ENCODE measurements around the gene SUN1.
"Not testable (repeated sequence)": the region's sequence is repeated elsewhere in the genome, so short reads cannot be mapped to it uniquely, and the experiment has no call there.

The SUN1 gene

GRCh38 chr7:794207-794606 lies 38.1 kb upstream of the SUN1 start:
- Histone ChIP-seq H3K27ac (ENCODE audit: low read depth, low read length, severe bottlenecking) (no peak overlapping the region), H3K36me3 (ENCODE audit: control insufficient read depth, insufficient read depth, low read length) (peaks cover 6% of the 10 kb centered on the region), H3K4me1 (ENCODE audit: control insufficient read depth, insufficient read depth, low read length, poor library complexity, severe bottlenecking) (no peaks in the 10 kb centered on the region), H3K9me3 (ENCODE audit: control insufficient read depth, low read length) (no peaks in the 10 kb centered on the region), H3K4me3 (ENCODE audit: extremely low read depth, insufficient read depth, low read length, poor library complexity, severe bottlenecking) (no peak overlapping the region)
- 89 to 100% methylated on average over 5 of the region's 5 CpGs for WGBS, 2 experiments (ENCODE audit: insufficient coverage in 2 of 2)

GRCh38 chr7:794671-795329 lies 37.5 kb upstream of the SUN1 start:
- no peak overlapping the region for H3K27ac ChIP-seq (ENCODE audit: low read depth, low read length, severe bottlenecking)
- no peaks in the 10 kb centered on the region for H3K9me3 ChIP-seq (ENCODE audit: control insufficient read depth, low read length)
- 96 to 97% methylated on average over 26 to 29 of the region's 31 CpGs for WGBS, 2 experiments (ENCODE audit: insufficient coverage in 2 of 2)
- H3K4me1 ChIP-seq (ENCODE audit: control insufficient read depth, insufficient read depth, low read length, poor library complexity, severe bottlenecking): no peaks in the 10 kb centered on the region
- no peak overlapping the region for H3K4me3 ChIP-seq (ENCODE audit: extremely low read depth, insufficient read depth, low read length, poor library complexity, severe bottlenecking)
- peaks cover under 1% of the 10 kb centered on the region for H3K36me3 ChIP-seq (ENCODE audit: control insufficient read depth, insufficient read depth, low read length)

GRCh38 chr7:796434-797169 lies 35.7 kb upstream of the SUN1 start:
- 83 to 100% methylated on average over 1 of the region's 10 CpGs for WGBS, 2 experiments (ENCODE audit: insufficient coverage in 2 of 2)

GRCh38 chr7:798921-799470 lies 33.3 kb upstream of the SUN1 start:
- Histone ChIP-seq H3K4me1 (ENCODE audit: control insufficient read depth, insufficient read depth, low read length, poor library complexity, severe bottlenecking) (no peaks in the 10 kb centered on the region), H3K36me3 (ENCODE audit: control insufficient read depth, insufficient read depth, low read length) (no peaks in the 10 kb centered on the region), H3K4me3 (ENCODE audit: extremely low read depth, insufficient read depth, low read length, poor library complexity, severe bottlenecking) (no peak overlapping the region), H3K9me3 (ENCODE audit: control insufficient read depth, low read length) (no peaks in the 10 kb centered on the region), H3K27ac (ENCODE audit: low read depth, low read length, severe bottlenecking) (no peak overlapping the region)
- WGBS, 2 experiments (ENCODE audit: insufficient coverage in 2 of 2): 92 to 97% methylated on average over 8 to 11 of the region's 12 CpGs

More at GRCh38 chr7:796434-797169, 35.7 kb upstream of the SUN1 start:
- not testable (repeated sequence) for H3K27ac ChIP-seq (ENCODE audit: low read depth, low read length, severe bottlenecking); H3K9me3 ChIP-seq (ENCODE audit: control insufficient read depth, low read length); H3K4me3 ChIP-seq (ENCODE audit: extremely low read depth, insufficient read depth, low read length, poor library complexity, severe bottlenecking); H3K4me1 ChIP-seq (ENCODE audit: control insufficient read depth, insufficient read depth, low read length, poor library complexity, severe bottlenecking); H3K36me3 ChIP-seq (ENCODE audit: control insufficient read depth, insufficient read depth, low read length)

GRCh38 chr7:800692-801091 lies 31.6 kb upstream of the SUN1 start:
- no peak overlapping the region for H3K4me3 ChIP-seq (ENCODE audit: extremely low read depth, insufficient read depth, low read length, poor library complexity, severe bottlenecking)
- H3K9me3 ChIP-seq (ENCODE audit: control insufficient read depth, low read length): no peaks in the 10 kb centered on the region
- WGBS, 2 experiments (ENCODE audit: insufficient coverage in 2 of 2): 75 to 94% methylated on average over 3 to 5 of the region's 7 CpGs
- H3K27ac ChIP-seq (ENCODE audit: low read depth, low read length, severe bottlenecking): no peak overlapping the region
- H3K36me3 ChIP-seq (ENCODE audit: control insufficient read depth, insufficient read depth, low read length): no peaks in the 10 kb centered on the region
- no peaks in the 10 kb centered on the region for H3K4me1 ChIP-seq (ENCODE audit: control insufficient read depth, insufficient read depth, low read length, poor library complexity, severe bottlenecking)

GRCh38 chr7:801351-801750 lies 30.9 kb upstream of the SUN1 start:
- not testable (repeated sequence) for H3K4me1 ChIP-seq (ENCODE audit: control insufficient read depth, insufficient read depth, low read length, poor library complexity, severe bottlenecking); H3K9me3 ChIP-seq (ENCODE audit: control insufficient read depth, low read length); H3K4me3 ChIP-seq (ENCODE audit: extremely low read depth, insufficient read depth, low read length, poor library complexity, severe bottlenecking); H3K36me3 ChIP-seq (ENCODE audit: control insufficient read depth, insufficient read depth, low read length); H3K27ac ChIP-seq (ENCODE audit: low read depth, low read length, severe bottlenecking)
- 94% methylated on average over 3 of the region's 6 CpGs; no CpG with 5 or more reads in 1 of the 2 experiments for WGBS, 2 experiments (ENCODE audit: insufficient coverage in 2 of 2)

GRCh38 chr7:801940-802381 lies 30.3 kb upstream of the SUN1 start:
- no peaks in the 10 kb centered on the region for H3K4me1 ChIP-seq (ENCODE audit: control insufficient read depth, insufficient read depth, low read length, poor library complexity, severe bottlenecking)
- H3K36me3 ChIP-seq (ENCODE audit: control insufficient read depth, insufficient read depth, low read length): no peaks in the 10 kb centered on the region
- H3K9me3 ChIP-seq (ENCODE audit: control insufficient read depth, low read length): no peaks in the 10 kb centered on the region
- no peak overlapping the region for H3K4me3 ChIP-seq (ENCODE audit: extremely low read depth, insufficient read depth, low read length, poor library complexity, severe bottlenecking)
- H3K27ac ChIP-seq (ENCODE audit: low read depth, low read length, severe bottlenecking): no peak overlapping the region
- 84 to 85% methylated on average over 13 to 14 of the region's 19 CpGs for WGBS, 2 experiments (ENCODE audit: insufficient coverage in 2 of 2)

GRCh38 chr7:802500-803242 lies 29.6 kb upstream of the SUN1 start:
- Histone ChIP-seq H3K36me3 (ENCODE audit: control insufficient read depth, insufficient read depth, low read length) (no peaks in the 10 kb centered on the region), H3K4me1 (ENCODE audit: control insufficient read depth, insufficient read depth, low read length, poor library complexity, severe bottlenecking) (no peaks in the 10 kb centered on the region), H3K27ac (ENCODE audit: low read depth, low read length, severe bottlenecking) (no peak overlapping the region), H3K4me3 (ENCODE audit: extremely low read depth, insufficient read depth, low read length, poor library complexity, severe bottlenecking) (no peak overlapping the region), H3K9me3 (ENCODE audit: control insufficient read depth, low read length) (no peaks in the 10 kb centered on the region)
- WGBS, 2 experiments (ENCODE audit: insufficient coverage in 2 of 2): 90 to 93% methylated on average over 18 of the region's 18 CpGs

- WGBS, 2 experiments (ENCODE audit: insufficient coverage in 2 of 2): 80 to 82% methylated on average over 5 to 7 of the region's 10 CpGs
- Histone ChIP-seq H3K4me3 (ENCODE audit: extremely low read depth, insufficient read depth, low read length, poor library complexity, severe bottlenecking) (no peak overlapping the region), H3K36me3 (ENCODE audit: control insufficient read depth, insufficient read depth, low read length) (no peaks in the 10 kb centered on the region), H3K27ac (ENCODE audit: low read depth, low read length, severe bottlenecking) (no peak overlapping the region), H3K4me1 (ENCODE audit: control insufficient read depth, insufficient read depth, low read length, poor library complexity, severe bottlenecking) (no peaks in the 10 kb centered on the region), H3K9me3 (ENCODE audit: control insufficient read depth, low read length) (no peaks in the 10 kb centered on the region)
Measured at GRCh38 chr7:803243-803635, 29.0 kb upstream of the SUN1 start.

- WGBS, 2 experiments (ENCODE audit: insufficient coverage in 2 of 2): 94 to 100% methylated on average over 2 of the region's 4 CpGs
- H3K27ac ChIP-seq (ENCODE audit: low read depth, low read length, severe bottlenecking); H3K4me3 ChIP-seq (ENCODE audit: extremely low read depth, insufficient read depth, low read length, poor library complexity, severe bottlenecking); H3K36me3 ChIP-seq (ENCODE audit: control insufficient read depth, insufficient read depth, low read length); H3K9me3 ChIP-seq (ENCODE audit: control insufficient read depth, low read length); H3K4me1 ChIP-seq (ENCODE audit: control insufficient read depth, insufficient read depth, low read length, poor library complexity, severe bottlenecking): not testable (repeated sequence)
Measured at GRCh38 chr7:803796-804195, 28.5 kb upstream of the SUN1 start.

Data from mesodermal cell (in vitro differentiated cells).